ENCODE data around the gene TGM2. TPM values are rescaled to one million over a fixed set of nuclear protein-coding genes. Genes with fewer than 3 reads are reported as not detected.

Gene TGM2
- total RNA-seq, 2 experiments from 2014 or later, result not detected

- ATAC-seq (no peak), DNase-seq (no peak)
- no peak overlapping the region for H3K27ac Mint-ChIP-seq
- POLR2A ChIA-PET, result no interaction called here
- peaks cover 10% of the 10 kb centered on the region for H3K27me3 Mint-ChIP-seq
- intact Hi-C loops (cut with micrococcal nuclease), result no loop called here
- TF ChIP-seq CTCF (IDR thresholded peaks at IDR 0.05), result no peak
- CTCF ChIA-PET, result no interaction called here
- H3K36me3 Mint-ChIP-seq (ENCODE audit: low read depth), result no peaks in the 10 kb centered on the region
- H3K4me1 Mint-ChIP-seq (ENCODE audit: low read depth), result no peaks in the 10 kb centered on the region
- H3K9me3 Mint-ChIP-seq, result no peaks in the 10 kb centered on the region
- no peak overlapping the region for H3K4me3 Mint-ChIP-seq
These were observed 19.0 kb upstream of the TGM2 start for GRCh38 chr20:38184101-38184500.

DNA sequence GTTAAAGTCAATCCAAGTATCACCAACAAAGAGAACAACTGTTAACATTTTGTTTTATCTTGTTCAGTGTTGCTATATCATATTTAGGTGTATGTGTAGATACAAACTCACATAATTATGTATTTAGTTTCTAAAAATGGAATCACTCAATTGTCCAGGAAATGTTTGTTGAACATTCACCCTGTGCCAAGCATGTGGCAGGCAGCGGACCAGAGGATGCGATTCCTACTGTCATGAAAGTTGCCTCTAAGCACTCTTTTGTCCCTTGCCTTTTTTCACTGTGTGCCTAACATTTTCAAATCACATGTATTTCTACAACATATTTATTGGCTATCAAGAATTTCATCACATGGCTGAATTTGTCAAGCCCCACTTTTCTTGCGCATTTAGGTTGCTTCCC, 16.9 kb upstream of the TGM2 start:
- no peaks in the 10 kb centered on the region for H3K4me1 Mint-ChIP-seq (ENCODE audit: low read depth)
- DNase-seq (no peak), ATAC-seq (no peak)
- no peak overlapping the region for H3K4me3 Mint-ChIP-seq
- H3K36me3 Mint-ChIP-seq (ENCODE audit: low read depth), result no peaks in the 10 kb centered on the region
- H3K27ac Mint-ChIP-seq, result no peak overlapping the region
- no peaks in the 10 kb centered on the region for H3K9me3 Mint-ChIP-seq
- peaks cover 8% of the 10 kb centered on the region for H3K27me3 Mint-ChIP-seq
- TF ChIP-seq CTCF (IDR thresholded peaks at IDR 0.05), result no peak
- intact Hi-C loops (cut with micrococcal nuclease), result no loop called here
- ChIA-PET POLR2A (no interaction called here), CTCF (interaction anchor here (1.2 kb wide), 1 partner anchor 39 kb away, joined by 3 read pairs; no protein-coding TSS in a partner anchor)

GRCh38 chr20:38181207-38181801, 16.2 kb upstream of the TGM2 start:
- Mint-ChIP-seq H3K36me3 (ENCODE audit: low read depth) (no peaks in the 10 kb centered on the region), H3K27me3 (peaks cover 8% of the 10 kb centered on the region), H3K4me1 (ENCODE audit: low read depth) (no peaks in the 10 kb centered on the region), H3K4me3 (no peak overlapping the region), H3K27ac (no peak overlapping the region), H3K9me3 (no peaks in the 10 kb centered on the region)
- TF ChIP-seq CTCF (IDR thresholded peaks at IDR 0.05), result no peak
- CTCF ChIA-PET, result no interaction called here
- DNase-seq (no peak), ATAC-seq (no peak)
- POLR2A ChIA-PET, result no interaction called here
- intact Hi-C loops (cut with micrococcal nuclease), result no loop called here

DNA sequence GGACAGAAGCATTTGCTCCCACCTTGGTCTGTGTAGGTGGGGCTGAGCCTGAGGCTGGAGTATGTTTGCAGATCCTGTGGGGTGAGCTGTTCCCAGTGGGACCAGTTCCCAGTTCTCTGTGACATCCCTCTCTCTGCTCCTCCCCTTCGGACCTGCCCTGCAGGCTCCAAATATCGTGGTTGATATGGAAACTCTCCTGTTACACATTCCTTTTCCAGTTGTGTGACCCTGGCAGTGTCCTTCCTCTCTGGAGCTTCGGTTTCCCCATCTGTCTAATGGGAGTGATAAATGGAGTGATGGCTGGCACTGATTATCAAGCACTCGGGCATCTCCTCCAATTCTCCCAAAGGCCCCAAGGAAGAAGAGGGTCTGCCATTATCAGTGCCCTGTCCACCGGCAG, 15.7 kb upstream of the TGM2 start:
- Mint-ChIP-seq H3K4me1 (ENCODE audit: low read depth) (no peaks in the 10 kb centered on the region), H3K27ac (no peak overlapping the region), H3K4me3 (no peak overlapping the region), H3K9me3 (no peaks in the 10 kb centered on the region), H3K27me3 (peaks cover 8% of the 10 kb centered on the region), H3K36me3 (ENCODE audit: low read depth) (no peaks in the 10 kb centered on the region)
- no peak for DNase-seq
- ChIA-PET POLR2A (no interaction called here), CTCF (no interaction called here)
- ATAC-seq, result no peak
- intact Hi-C loops (cut with micrococcal nuclease), result no loop called here
- TF ChIP-seq CTCF (IDR thresholded peaks at IDR 0.05), result no peak

DNA sequence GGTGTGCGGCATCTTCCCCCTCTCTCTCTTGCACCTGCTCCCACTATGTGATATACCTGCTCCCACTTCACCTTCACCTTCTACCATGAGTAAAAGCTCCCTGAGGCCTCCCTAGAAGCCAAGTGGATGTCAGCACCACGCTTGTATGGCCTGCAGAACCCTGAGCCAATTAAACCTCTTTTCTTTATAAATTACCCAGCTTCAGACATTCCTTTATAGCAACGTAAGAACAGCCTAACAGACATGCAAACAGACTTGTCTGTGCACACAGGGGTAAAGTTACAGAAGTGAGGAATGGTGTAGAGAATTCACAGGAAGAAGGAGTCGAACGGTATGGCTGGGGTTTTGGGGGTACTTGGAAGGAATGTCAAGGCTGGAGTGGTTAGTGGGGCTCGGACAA, 14.8 kb upstream of the TGM2 start:
- intact Hi-C loops (cut with micrococcal nuclease), result no loop called here
- CTCF ChIA-PET, result no interaction called here

More for the DNA sequence above, 14.8 kb upstream of the TGM2 start:
- ATAC-seq, result no peak
- no peak overlapping the region for H3K4me3 Mint-ChIP-seq
- TF ChIP-seq CTCF (IDR thresholded peaks at IDR 0.05), result no peak
- H3K4me1 Mint-ChIP-seq (ENCODE audit: low read depth), result no peaks in the 10 kb centered on the region
- no peak overlapping the region for H3K27ac Mint-ChIP-seq
- no peaks in the 10 kb centered on the region for H3K9me3 Mint-ChIP-seq
- peaks cover 8% of the 10 kb centered on the region for H3K27me3 Mint-ChIP-seq
- no peak for DNase-seq
- H3K36me3 Mint-ChIP-seq (ENCODE audit: low read depth), result no peaks in the 10 kb centered on the region
- POLR2A ChIA-PET, result no interaction called here
